HG03108 (cell line): Measurements from ENCODE around the gene MIOS.
"Not testable (repeated sequence)": the region's sequence is repeated elsewhere in the genome, so short reads cannot be mapped to it uniquely, and the experiment has no call there.

ENCODE experiments used
- ATAC-seq: cut with Tn5 transposase; IDR thresholded peaks from one replicate; pipeline ENCODE4 v1.9.1; 2021; ENCODE audit warnings: moderate library complexity; ENCODE audit not compliant: unreplicated experiment

Gene MIOS

DNA sequence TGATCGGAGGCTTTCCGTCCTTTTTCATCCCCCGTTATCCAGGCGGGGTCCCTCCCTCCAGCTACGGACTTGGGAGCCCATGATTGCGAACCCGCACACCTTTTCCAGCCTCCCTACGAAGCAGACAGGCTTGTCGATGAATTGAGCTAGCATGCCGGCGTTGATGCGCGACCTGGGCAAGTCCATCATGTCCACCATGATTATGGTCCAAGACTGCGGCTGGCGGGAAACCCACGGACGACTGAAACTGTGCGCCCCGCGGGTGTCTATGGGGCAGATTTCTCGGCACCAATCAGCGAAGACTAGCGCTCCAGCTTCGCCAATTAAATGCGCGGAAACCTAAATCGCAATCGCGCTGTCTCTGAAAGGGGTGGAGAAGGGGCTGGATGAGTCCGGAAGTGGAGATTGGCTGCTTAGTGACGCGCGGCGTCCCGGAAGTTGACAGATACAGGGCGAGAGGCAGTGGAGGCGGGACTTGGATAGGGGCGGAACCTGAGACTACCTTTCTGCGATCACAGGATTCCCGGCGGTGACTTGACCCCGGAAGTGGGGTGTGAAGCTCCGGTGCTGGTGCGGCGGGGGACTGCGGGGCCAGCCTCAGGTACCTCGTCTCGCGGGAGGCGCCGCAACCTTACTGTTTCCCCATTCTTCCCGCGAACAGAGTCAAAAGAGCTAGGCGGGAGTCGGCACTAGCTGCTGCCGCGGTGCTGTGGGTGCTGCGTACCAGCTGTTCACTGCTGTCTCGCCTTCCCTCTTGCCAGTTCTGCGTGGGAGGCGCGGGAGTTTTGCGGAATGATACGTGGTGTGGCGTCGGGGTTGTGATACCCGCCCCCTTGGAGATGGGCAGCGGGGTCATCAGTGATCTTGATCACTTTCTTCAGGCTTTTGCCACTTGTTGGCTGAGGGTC lies 73.8 kb downstream of the MIOS start, which contains the start of gene UMAD1:
Gene UMAD1, plus strand, starts transcription at position 532 of the 908 bp plus-strand sequence. CDS start 32,620 bp downstream, outside the sequence.
- peak; percentile 98 for ATAC-seq

DNA sequence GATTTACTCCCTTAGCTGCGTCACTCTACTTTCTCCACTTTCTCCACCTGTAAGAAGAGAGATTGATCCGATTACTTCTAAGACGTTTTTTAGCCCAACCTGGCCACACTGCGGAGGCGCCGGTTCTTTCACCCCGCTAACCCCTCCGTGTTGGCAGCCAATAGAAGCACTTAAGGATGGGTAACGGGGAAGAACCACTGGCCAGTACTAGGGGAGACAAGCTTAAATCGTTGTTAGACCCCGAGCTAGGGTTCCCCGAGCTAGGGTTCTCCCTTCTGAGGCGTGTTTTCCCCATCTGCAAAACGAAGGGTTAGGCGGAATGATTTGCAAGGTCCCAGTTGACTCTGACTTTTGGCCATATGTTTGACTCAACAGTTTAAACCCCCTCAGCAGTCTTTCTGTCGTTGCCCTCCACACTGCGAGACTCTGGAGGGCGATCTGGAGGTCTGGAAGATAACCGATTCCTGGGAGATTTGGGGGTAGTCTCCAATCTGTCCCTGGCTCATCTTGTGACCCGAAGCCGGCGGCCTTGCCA lies 74.5 kb downstream of the MIOS start:
- ATAC-seq: peak; percentile 3

DNA sequence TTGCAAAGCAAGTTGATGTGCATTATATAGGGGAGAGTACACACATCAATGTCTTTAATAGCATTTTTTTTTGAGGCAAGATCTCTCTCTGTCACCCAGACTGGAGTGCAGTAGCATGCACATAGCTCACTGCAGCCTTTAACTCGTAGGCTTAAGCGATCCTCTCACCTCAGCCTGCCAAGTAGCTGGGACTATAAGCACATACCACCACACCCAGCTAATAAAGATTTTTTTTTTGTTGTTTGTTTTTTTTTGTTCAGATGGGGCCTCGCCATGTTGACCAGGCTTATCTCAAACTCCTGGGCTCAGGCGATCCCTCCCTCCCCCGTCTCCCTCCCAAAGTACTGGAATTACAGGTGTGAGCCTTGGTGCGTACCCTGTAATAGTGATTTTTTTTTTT lies 75.4 kb downstream of the MIOS start:
- no peak for ATAC-seq

DNA sequence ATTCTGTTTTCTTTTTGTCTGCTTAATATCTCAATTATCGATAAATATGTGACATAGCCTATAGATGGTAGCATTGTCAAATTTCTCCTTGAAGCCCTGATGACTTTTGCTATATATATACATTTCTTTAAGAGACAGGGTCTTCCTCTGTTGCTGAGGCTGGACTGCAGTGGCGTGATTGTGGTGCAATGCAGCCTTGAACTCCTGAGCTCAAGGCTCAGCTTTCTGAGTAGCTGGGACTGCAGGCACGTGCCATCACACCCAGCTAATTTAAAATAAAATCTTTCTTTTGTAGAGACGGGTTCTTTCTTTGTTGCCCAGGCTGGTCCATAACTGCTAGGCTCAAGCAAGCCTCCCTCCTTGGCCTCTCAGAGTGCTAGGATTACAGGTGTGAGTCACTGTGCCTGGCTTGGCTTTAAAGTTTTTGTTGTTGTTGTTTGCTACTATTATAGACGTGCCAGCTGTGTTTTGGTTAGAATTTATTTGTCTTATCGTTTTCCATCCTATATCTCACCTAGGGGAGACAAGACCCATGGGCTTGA lies 80.9 kb downstream of the MIOS start:
- no peak for ATAC-seq

DNA sequence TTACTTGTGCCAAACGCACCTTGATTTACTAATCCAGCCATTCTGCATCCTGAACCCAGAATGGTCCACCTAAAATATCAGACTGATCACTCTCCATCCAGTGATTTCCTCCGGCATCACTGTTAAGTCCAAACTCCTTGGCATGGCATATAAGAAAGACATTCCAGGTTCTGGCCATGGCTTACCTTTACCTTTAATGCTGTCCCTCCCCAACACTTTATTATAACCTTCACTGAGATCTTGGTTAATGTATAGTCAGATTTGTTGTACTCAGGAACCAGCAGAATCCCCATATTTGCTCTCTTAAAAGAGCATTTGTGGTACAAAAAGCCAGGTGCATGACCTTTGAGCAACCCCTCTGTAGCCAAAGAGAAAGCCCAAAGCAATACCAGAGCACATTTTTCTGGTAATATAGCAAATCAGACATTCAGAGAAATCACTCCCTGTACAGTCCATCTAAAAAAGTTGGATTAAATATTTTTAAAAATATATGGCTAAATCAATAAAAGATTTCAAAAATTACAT lies 84.1 kb downstream of the MIOS start:
- ATAC-seq: no peak

DNA sequence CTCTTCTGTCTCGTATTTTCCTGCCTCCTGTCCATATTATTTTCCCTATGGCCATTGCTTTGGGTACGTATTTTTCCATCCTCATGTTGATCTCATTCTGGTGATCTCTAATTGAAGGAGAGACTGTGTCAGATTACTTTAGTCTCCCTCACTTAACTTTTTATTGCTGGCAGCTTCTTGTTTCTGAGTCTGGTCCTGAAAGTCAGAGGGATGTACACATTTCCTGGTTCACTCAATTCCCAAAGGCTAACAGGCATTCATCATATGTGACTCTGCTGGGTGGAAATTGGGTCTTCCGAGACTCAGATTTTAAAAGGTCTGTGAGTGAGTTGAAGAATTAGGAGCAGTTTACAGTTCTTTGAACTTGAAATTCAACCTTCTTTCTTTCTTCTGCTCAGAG lies 84.8 kb downstream of the MIOS start:
- ATAC-seq: no peak

DNA sequence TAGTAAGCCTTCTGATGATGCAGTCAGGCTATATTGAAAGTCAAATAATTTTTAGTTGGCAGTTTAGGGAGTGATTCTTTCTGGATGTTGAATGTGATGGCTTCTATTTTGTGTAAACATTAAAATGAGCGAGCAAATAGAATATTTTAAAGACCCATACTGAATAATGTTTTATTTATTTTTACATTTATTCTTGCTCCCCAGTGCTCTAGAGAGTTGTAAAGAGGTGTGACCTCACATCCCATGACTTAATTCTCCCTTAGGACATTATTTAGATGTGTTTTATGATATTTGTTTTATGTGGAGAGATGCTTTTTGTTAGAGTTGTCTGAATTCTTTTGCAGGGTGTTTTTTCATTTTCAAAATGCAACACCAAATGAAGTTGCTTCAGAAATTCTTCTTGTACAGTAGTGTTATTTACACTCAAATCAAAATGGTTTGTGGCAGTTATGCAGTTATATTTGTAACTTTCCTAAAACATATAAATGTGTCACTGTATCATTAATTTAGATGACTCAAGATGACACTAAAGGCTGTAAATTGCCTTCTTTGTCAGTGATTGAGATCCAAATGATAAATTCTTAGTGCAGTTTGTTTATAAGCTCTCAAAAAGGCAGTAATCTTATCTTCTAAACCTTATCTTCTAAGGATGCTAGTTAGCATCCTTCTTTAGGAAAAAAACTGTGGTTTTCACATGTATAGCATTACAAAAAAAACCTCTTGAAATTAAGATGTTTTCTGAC lies 86.3 kb downstream of the MIOS start:
- ATAC-seq: no peak

DNA sequence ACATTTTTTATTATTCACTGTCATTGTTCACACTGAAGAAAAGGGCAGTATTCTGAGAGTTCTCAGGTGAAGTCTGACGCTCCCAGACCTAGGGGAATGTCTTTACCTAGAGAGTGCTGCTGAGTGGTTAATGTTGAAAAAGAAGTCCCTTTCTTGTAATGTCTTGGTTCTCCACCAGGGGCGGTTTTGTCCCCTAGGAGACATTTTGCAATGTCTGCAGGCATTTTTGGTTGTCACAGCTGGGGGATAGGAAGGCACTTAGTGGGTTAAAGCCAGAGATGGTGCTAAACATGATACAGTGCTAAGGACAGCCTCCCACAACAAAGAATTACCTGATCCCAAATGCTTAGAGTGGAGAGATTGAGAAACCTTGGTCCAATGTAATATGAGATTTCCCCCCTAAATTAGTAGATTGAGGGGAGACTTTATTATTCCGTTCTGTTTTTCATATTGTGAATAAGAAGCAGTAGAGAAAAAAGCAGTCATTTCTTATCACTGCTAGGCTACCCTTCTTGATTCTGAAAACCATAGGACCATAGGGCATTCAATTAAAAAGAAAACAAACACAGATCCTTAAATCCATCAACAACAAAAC lies 87.0 kb downstream of the MIOS start:
- no peak for ATAC-seq

DNA sequence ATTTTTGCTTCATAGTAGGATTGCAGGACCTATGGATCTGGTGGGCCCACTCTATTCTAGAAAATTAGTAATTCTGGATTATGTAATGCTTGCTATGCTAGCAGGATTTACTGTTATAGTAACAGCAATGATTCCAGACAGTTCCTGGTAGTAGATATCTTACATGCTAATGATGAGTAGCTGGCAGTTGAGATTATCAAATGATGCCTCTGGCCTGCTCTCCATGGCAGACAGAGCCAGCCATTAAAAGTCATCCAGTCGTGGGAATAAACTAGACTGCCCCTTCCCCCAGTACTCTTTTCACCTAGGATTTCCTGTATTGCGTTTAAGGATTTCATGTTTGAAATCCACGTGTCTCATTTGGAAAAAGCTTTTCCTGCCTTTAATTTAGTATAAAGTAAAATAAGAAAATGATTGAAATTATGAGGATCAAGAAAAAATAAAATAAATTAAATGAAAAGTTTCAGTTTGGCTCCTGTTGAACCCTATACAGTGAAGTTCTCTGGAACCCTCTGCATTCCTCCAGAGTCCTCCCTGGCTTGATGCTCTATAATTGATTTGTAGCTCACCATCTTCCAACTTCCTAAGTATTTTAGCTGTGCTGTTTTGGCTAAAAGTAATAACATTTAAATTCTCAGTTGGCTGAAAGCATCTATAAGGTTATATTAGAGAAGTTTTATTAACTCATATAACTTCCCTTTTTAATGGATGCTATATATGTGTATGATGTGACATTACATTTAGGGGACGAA lies 88.5 kb downstream of the MIOS start:
- no peak for ATAC-seq

DNA sequence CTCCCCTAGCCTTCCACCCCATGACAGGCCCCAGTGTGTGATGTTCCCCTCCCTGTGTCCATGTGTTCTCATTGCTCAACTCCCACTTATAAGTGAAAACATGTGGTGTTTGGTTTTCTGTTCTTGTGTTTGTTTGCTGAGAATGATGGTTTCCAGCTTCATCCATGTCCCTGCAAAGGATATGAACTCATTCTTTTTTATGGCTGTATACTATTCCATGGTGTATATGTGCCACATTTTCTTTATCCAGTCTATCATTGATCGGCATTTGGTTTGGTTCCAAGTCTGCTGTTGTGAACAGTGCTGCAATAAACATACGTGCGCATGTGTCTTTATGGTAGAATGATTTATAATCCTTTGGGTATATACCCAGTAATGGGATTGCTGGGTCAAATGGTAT lies 89.8 kb downstream of the MIOS start:
- ATAC-seq: not testable (repeated sequence)
